GM12873 (cell line): ENCODE measurements around the gene ISM1.

Experiments
- CTCF ChIP-seq: IDR thresholded peaks from 2 replicates; pipeline ENCODE4 v1.5.1; 2012; ENCODE audit warnings: low read depth, mild to moderate bottlenecking, moderate library complexity, low read length, control low read depth; ENCODE audit not compliant: insufficient read depth; ENCODE audit errors: missing control alignments

ISM1 gene

DNA sequence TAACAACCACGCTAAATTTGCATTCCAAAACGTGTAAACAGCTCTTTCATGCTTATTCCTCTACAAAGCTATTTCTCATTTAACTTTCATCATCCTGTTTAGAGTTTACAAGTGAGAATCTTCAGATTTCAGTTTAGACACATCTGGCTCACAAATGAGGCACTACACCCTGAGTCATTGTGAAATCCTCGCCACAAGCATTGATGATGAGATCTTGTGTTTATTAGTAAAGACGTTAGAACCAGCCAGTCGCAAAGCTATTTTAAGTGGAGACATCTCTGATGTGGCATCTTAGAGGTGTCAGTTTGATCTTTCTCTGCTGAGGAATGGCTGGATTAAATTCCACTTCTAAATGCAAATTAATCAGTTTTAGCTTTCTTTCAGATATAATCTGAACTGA is 8.3 kb upstream of the ISM1 start:
- no peak for TF ChIP-seq CTCF

- no peak for TF ChIP-seq CTCF
These were observed 7.7 kb upstream of the ISM1 start for GRCh38 chr20:13213335-13213734.

DNA sequence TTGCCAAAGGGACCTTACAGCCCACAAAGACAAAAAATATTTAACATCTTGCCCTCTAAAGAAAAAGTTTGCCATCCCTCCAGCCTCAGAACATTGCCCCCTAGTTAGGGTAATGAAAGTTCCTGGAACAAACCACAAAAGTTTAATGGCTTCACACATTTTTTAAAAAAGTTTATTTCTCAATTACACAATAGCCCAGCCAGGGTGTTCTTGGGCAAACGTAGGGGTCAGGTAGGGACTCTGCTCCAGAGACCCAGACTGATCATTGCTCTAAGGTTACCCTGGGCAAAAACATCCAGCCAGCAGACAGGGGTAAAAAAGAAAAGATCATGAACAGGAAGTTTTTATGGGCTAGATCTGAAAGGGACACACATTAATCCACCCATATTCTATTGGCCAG is 4.5 kb upstream of the ISM1 start:
- no peak for TF ChIP-seq CTCF

DNA sequence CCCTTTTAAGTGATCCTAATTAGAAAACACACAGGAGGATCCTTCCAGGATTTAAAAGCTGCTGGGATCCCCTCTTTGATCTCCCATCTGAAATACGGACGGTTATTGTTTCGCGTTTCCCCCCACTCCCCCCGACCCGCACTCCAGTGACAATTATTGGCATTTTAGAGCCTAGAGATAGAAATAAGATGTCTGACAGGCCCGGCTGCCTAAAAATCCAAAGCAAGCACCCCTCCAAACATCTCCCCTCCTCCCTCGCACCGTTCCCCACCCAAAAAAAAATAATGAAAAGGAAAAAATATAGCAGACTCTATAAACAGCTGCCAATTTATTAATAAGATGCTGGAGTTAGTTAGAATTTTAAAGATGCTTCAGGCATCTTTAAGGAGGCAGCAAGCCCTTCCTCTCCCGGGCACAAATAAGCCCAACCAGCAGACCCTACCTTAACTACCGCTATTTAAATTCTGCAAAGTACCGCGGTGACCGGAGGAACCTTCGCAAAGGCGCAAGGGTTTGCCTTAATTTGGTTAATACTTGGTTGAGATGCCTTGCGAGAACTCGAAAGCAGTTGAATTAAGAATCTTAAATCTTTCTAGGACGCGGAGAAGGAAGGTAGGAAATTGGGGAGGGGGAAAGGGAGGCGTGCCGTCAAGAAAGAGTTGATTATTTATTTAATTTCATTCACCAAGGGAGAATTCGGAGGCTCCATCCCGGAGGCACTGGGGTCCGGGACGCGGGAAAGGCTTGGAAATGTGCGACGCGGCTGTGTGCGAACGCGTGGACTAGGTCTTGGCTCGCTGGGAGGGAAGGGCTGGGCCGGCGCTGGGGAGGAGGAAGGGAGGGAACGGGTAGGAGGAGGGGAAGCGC is 1.5 kb upstream of the ISM1 start:
- TF ChIP-seq CTCF = no peak

DNA sequence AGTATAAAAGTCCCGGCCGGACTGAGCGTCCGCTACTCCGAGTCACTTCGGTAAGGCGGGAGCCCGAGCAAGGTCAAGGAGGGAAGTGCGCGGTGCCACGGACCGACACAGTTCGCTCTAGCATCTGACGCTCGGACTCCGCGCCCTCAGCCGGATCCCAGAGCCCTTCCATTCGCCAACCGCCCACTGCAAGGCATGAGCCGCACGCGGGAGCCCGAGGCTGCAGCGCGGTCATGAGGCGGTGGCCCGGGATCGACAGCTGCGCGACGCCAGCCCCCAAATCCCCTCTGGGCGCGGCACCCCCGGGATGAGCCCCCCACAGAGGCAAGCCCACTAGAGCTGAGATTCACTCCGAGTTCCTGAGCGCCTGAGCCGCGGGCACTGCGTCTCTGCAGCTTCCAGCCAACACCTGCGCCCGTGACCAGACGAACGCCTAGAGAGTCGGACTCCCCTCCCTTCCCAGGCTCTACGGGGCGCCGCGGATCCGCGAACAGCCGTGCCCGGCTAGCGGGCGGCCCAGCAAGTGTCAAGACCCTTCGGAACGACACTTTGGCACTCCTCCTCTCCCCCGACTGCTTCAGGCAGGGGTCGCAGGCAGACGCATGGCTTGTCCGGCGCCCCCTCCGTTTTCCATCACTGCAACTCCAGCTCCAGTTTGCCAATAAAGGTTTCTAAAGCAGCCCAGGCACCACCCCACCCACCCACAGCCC is 725 bp upstream of the ISM1 start:
- TF ChIP-seq CTCF = no peak

GRCh38 chr20:13221313-13221672 is 219 bp downstream of the ISM1 start:
- TF ChIP-seq CTCF = no peak

GRCh38 chr20:13221673-13222318 is 722 bp downstream of the ISM1 start:
- TF ChIP-seq CTCF = peak; percentile 5
